ENCODE measurements around the gene CCDC34. TPM values are rescaled to one million over a fixed set of nuclear protein-coding genes. Genes with fewer than 3 reads are reported as not detected.
"Not testable (repeated sequence)": the region's sequence is repeated elsewhere in the genome, so short reads cannot be mapped to it uniquely, and the experiment has no call there.

The CCDC34 gene
- total RNA-seq, 2 donors from 2014 or later: 1.1 to 1.8 TPM

DNA sequence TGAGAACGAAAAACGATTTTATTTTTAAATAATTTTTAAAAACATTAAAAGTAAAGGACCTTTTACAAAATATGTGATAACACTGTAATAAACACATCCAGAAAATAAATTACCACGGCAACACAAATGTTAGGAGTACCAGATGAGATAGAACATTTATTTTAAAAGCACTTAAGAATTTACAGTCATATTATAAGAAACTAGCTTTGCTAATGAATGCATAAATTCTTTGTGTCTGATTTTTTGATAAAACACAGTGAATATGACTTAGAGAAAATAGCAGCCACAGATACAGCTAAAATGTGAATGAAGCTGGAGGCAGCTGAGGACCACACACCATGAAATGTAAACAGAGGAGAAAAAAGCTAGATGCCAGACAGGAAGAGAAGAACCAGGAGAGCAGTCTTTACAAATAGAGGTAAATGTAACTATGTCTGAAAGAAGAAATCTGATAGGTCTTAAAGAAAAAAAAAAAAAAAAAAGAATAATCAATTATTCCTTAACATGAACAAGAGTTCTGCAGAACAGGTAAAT, 14.6 kb downstream of the CCDC34 start:
- no peak overlapping the region for H3K4me3 Mint-ChIP-seq
- no peaks in the 10 kb centered on the region for H3K9me3 ChIP-seq (ENCODE audit: control insufficient read depth, low read length, poor library complexity, severe bottlenecking)
- H3K27me3 Mint-ChIP-seq: no peaks in the 10 kb centered on the region
- H3K4me1 Mint-ChIP-seq: peaks cover 2% of the 10 kb centered on the region
- DNase-seq (no peak), ATAC-seq (no peak)
- peaks cover 11% of the 10 kb centered on the region for H3K36me3 Mint-ChIP-seq (ENCODE audit: low read depth)
- H3K27ac Mint-ChIP-seq: no peak overlapping the region

GRCh38 chr11:27347359-27348339, 15.4 kb downstream of the CCDC34 start:
- ATAC-seq: no peak
- no peaks in the 10 kb centered on the region for H3K27me3 Mint-ChIP-seq
- no peak overlapping the region for H3K27ac Mint-ChIP-seq
- DNase-seq: no peak
- H3K4me3 Mint-ChIP-seq: no peak overlapping the region
- H3K9me3 ChIP-seq (ENCODE audit: control insufficient read depth, low read length, poor library complexity, severe bottlenecking): no peaks in the 10 kb centered on the region
- H3K4me1 Mint-ChIP-seq: peaks cover 2% of the 10 kb centered on the region
- peaks cover 11% of the 10 kb centered on the region for H3K36me3 Mint-ChIP-seq (ENCODE audit: low read depth)

- Mint-ChIP-seq H3K4me1 (no peaks in the 10 kb centered on the region), H3K36me3 (ENCODE audit: low read depth) (no peaks in the 10 kb centered on the region), H3K27ac (no peak overlapping the region)
Measured at GRCh38 chr11:27339941-27340340, 23.1 kb downstream of the CCDC34 start.

GRCh38 chr11:27334764-27335163, 28.3 kb downstream of the CCDC34 start:
- not testable (repeated sequence) for DNase-seq; H3K4me1 Mint-ChIP-seq; H3K36me3 Mint-ChIP-seq (ENCODE audit: low read depth); ATAC-seq; H3K9me3 ChIP-seq (ENCODE audit: control insufficient read depth, low read length, poor library complexity, severe bottlenecking); H3K27ac Mint-ChIP-seq; H3K27me3 Mint-ChIP-seq; H3K4me3 Mint-ChIP-seq

More at GRCh38 chr11:27339941-27340340, 23.1 kb downstream of the CCDC34 start:
- Mint-ChIP-seq H3K4me3 (no peak overlapping the region), H3K27me3 (no peaks in the 10 kb centered on the region)
- ATAC-seq (no peak), DNase-seq (no peak)
- H3K9me3 ChIP-seq (ENCODE audit: control insufficient read depth, low read length, poor library complexity, severe bottlenecking): no peaks in the 10 kb centered on the region

GRCh38 chr11:27331981-27332380, 31.0 kb downstream of the CCDC34 start:
- DNase-seq (no peak), ATAC-seq (no peak)
- H3K36me3 Mint-ChIP-seq (ENCODE audit: low read depth): no peaks in the 10 kb centered on the region
- H3K27me3 Mint-ChIP-seq: no peaks in the 10 kb centered on the region
- H3K4me3 Mint-ChIP-seq: no peak overlapping the region
- no peaks in the 10 kb centered on the region for H3K9me3 ChIP-seq (ENCODE audit: control insufficient read depth, low read length, poor library complexity, severe bottlenecking)
- H3K27ac Mint-ChIP-seq: no peak overlapping the region
- no peaks in the 10 kb centered on the region for H3K4me1 Mint-ChIP-seq

DNA sequence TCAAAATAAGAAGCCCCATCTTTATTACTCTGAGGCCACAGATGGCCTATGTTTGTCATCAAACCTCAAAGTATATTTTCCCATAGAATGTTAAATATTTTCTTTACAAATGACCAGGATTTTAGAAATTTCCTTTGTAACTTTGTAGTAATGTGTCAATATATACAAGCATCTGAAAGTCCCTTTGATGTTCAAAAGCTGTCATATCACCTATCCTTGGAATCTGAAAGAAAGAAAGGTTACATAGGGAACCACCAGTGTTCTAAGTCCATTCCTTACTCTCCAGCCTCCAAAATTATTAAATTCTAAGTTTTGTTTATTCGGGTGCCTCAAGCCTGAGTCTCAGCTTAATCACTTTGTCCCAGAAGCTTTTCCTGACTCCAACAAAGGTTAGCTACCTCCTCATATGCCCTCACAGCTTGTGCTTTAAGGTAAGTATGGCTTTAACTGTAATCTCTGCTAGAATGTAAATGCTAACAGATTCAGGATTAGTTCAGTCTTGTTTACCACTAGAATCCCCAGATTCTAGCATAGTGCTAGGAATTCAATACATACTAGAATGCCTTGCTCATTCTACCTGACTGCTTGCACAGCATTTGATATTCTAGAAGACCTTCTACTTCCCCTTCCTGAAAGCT, 32.3 kb downstream of the CCDC34 start:
- no peak for ATAC-seq
- no peak overlapping the region for H3K4me3 Mint-ChIP-seq
- no peaks in the 10 kb centered on the region for H3K27me3 Mint-ChIP-seq
- DNase-seq: no peak
- no peaks in the 10 kb centered on the region for H3K36me3 Mint-ChIP-seq (ENCODE audit: low read depth)
- H3K4me1 Mint-ChIP-seq: no peaks in the 10 kb centered on the region
- H3K9me3 ChIP-seq (ENCODE audit: control insufficient read depth, low read length, poor library complexity, severe bottlenecking): no peaks in the 10 kb centered on the region
- H3K27ac Mint-ChIP-seq: no peak overlapping the region

DNA sequence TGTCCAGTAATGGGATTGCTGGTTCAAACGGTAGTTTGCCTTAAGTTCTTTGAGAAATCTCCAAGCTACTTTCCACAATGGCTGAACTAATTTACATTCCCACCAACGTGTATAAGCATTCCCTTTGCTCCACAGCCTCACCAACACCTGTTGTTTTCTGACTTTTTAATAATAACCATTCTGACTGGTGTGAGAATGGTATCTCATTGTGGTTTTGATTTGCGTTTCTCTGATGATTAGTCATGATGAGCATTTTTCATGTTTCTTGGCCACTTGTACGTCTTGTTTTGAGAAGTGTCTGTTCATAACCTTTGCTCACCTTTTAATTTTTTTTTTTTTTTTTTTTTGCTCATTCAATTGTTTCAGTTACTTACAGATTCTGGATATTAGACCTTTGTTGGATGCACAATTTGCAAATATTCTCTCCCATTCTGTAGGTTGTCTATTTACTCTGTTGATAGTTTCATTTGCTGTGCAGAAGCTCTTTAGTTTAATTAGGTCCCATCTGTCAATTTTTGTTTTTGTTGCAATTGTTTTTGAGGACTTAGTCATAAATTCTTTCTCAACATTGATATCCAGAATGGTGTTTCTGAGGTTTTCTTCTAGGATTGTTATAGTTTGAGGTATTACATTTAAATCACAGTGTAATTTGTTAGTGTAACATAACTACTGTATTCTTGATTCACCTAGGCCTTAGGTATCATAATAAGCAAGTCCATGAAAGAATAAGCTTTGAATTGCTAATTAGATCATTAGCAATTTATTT, 33.0 kb downstream of the CCDC34 start:
- H3K9me3 ChIP-seq (ENCODE audit: control insufficient read depth, low read length, poor library complexity, severe bottlenecking): no peaks in the 10 kb centered on the region
- Mint-ChIP-seq H3K36me3 (ENCODE audit: low read depth) (no peaks in the 10 kb centered on the region), H3K4me3 (no peak overlapping the region), H3K4me1 (no peaks in the 10 kb centered on the region), H3K27ac (no peak overlapping the region), H3K27me3 (no peaks in the 10 kb centered on the region)
- ATAC-seq: no peak
- DNase-seq: no peak

- H3K36me3 Mint-ChIP-seq (ENCODE audit: low read depth): no peaks in the 10 kb centered on the region
- no peaks in the 10 kb centered on the region for H3K9me3 ChIP-seq (ENCODE audit: control insufficient read depth, low read length, poor library complexity, severe bottlenecking)
- no peaks in the 10 kb centered on the region for H3K27me3 Mint-ChIP-seq
- DNase-seq (no peak), ATAC-seq (no peak)
- H3K4me1 Mint-ChIP-seq: no peaks in the 10 kb centered on the region
- H3K4me3 Mint-ChIP-seq: no peak overlapping the region
- no peak overlapping the region for H3K27ac Mint-ChIP-seq
Measured at GRCh38 chr11:27328614-27329013, 34.4 kb downstream of the CCDC34 start.

DNA sequence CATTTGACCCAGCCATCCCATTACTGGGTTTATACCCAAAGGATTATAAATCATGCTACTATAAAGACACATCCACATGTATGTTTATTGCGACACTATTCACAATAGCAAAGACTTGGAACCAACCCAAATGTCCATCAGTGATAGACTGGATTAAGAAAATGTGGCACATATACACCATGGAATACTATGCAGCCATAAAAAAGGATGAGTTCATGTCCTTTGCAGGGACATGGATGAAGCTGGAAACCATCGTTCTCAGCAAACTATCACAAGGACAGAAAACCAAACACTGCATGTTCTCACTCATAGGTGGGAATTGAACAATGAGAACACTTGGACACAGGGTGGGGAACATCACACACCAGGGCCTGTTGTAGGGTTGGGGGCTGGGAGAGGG, 36.0 kb downstream of the CCDC34 start:
- H3K4me1 Mint-ChIP-seq; H3K4me3 Mint-ChIP-seq; H3K9me3 ChIP-seq (ENCODE audit: control insufficient read depth, low read length, poor library complexity, severe bottlenecking); H3K36me3 Mint-ChIP-seq (ENCODE audit: low read depth); H3K27me3 Mint-ChIP-seq; DNase-seq; ATAC-seq; H3K27ac Mint-ChIP-seq: not testable (repeated sequence)

- H3K4me1 Mint-ChIP-seq: not testable (repeated sequence)
Measured at GRCh38 chr11:27322196-27322595, 40.8 kb downstream of the CCDC34 start.

DNA sequence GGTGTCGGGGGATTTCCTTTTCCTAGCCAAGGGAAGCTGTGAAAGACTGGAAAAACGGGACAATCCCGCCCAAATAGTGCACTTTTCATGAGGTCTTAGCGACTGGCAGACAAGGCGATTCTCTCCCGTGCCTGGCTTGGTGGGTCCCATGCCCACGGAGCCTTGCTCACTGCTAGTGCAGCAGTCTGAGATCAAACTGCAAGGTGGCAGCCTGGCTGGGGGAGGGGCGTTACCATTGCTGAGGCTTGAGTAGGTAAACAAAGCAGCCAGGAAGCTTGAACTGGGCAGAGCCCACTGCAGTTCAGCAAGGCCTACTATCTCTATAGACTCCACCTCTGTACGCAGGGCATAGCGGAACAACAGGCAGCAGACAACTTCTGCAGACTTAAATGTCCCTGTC, 41.7 kb downstream of the CCDC34 start:
- not testable (repeated sequence) for H3K4me1 Mint-ChIP-seq; H3K36me3 Mint-ChIP-seq (ENCODE audit: low read depth); ATAC-seq; H3K9me3 ChIP-seq (ENCODE audit: control insufficient read depth, low read length, poor library complexity, severe bottlenecking); H3K27me3 Mint-ChIP-seq; H3K27ac Mint-ChIP-seq; DNase-seq; H3K4me3 Mint-ChIP-seq

More at GRCh38 chr11:27322196-27322595, 40.8 kb downstream of the CCDC34 start:
- H3K4me3 Mint-ChIP-seq; H3K27me3 Mint-ChIP-seq; H3K9me3 ChIP-seq (ENCODE audit: control insufficient read depth, low read length, poor library complexity, severe bottlenecking); DNase-seq; H3K36me3 Mint-ChIP-seq (ENCODE audit: low read depth); ATAC-seq; H3K27ac Mint-ChIP-seq: not testable (repeated sequence)

GRCh38 chr11:27319072-27319471, 43.9 kb downstream of the CCDC34 start:
- H3K4me1 Mint-ChIP-seq: peaks cover 7% of the 10 kb centered on the region
- H3K36me3 Mint-ChIP-seq (ENCODE audit: low read depth): peaks cover 2% of the 10 kb centered on the region
- H3K4me3 Mint-ChIP-seq: no peak overlapping the region
- no peak for ATAC-seq
- no peaks in the 10 kb centered on the region for H3K27me3 Mint-ChIP-seq
- DNase-seq: no peak
- no peak overlapping the region for H3K27ac Mint-ChIP-seq
- H3K9me3 ChIP-seq (ENCODE audit: control insufficient read depth, low read length, poor library complexity, severe bottlenecking): no peaks in the 10 kb centered on the region

GRCh38 chr11:27317751-27318150, 45.3 kb downstream of the CCDC34 start:
- peaks cover 7% of the 10 kb centered on the region for H3K4me1 Mint-ChIP-seq
- no peak for DNase-seq
- peaks cover 7% of the 10 kb centered on the region for H3K27me3 Mint-ChIP-seq
- H3K36me3 Mint-ChIP-seq (ENCODE audit: low read depth): peaks cover 4% of the 10 kb centered on the region
- H3K4me3 Mint-ChIP-seq: no peak overlapping the region
- H3K27ac Mint-ChIP-seq: no peak overlapping the region
- ATAC-seq: no peak
- H3K9me3 ChIP-seq (ENCODE audit: control insufficient read depth, low read length, poor library complexity, severe bottlenecking): no peaks in the 10 kb centered on the region

Data from T-helper 17 cell (primary cell).